HepG2 (cell line): Measurements from ENCODE around the gene TPRN. TPM values are rescaled to one million over a fixed set of nuclear protein-coding genes. Genes with fewer than 3 reads are reported as not detected.

Source experiments
- GABPB1 ChIP-seq: IDR thresholded peaks from 2 replicates; pipeline ENCODE4 v1.6.1; 2016; ENCODE audit warnings: mild to moderate bottlenecking, missing genetic modification reagents, moderate library complexity, missing compliant biosample characterization
- HOXA5 ChIP-seq: sonication (generic); formaldehyde crosslinking; IDR thresholded peaks from 2 replicates; pipeline ENCODE4 v1.4.0; 2020; ENCODE audit warnings: missing genetic modification reagents
- ONECUT2 ChIP-seq: sonication (generic); formaldehyde crosslinking; IDR thresholded peaks from 2 replicates; pipeline ENCODE4 v1.4.0; 2020; ENCODE audit warnings: missing genetic modification reagents
- PAX8 ChIP-seq: sonication (generic); formaldehyde crosslinking; IDR thresholded peaks from 2 replicates; pipeline ENCODE4 v1.8.0; 2022; ENCODE audit warnings: mild to moderate bottlenecking, missing genetic modification reagents, borderline replicate concordance
- PHF20 ChIP-seq: sonication (generic); formaldehyde crosslinking; IDR thresholded peaks from 2 replicates; pipeline ENCODE4 v1.5.0; 2020; ENCODE audit warnings: mild to moderate bottlenecking, missing genetic modification reagents
- SNAI1 ChIP-seq: sonication (generic); formaldehyde crosslinking; IDR thresholded peaks from 2 replicates; pipeline ENCODE4 v1.5.0; 2020; ENCODE audit warnings: mild to moderate bottlenecking, missing genetic modification reagents, borderline replicate concordance
- SNRNP70 ChIP-seq: fragments of 200-400 bp; formaldehyde crosslinking; IDR thresholded peaks from 2 replicates; pipeline ENCODE4 v1.6.1; 2017; ENCODE audit warnings: mild to moderate bottlenecking, low read depth, low read length, moderate library complexity
- SP2 ChIP-seq: sonication (generic); formaldehyde crosslinking; IDR thresholded peaks from 2 replicates; pipeline ENCODE4 v1.5.1; 2020; ENCODE audit warnings: mild to moderate bottlenecking, missing genetic modification reagents
- ZNF260 ChIP-seq: sonication (generic); formaldehyde crosslinking; IDR thresholded peaks from 2 replicates; pipeline ENCODE4 v1.4.0; 2020; ENCODE audit warnings: missing genetic modification reagents, low read depth, mild to moderate bottlenecking, borderline replicate concordance
- ZNF510 ChIP-seq: sonication (generic); formaldehyde crosslinking; IDR thresholded peaks from 2 replicates; pipeline ENCODE4 v1.4.0; 2020; ENCODE audit warnings: low read depth, mild to moderate bottlenecking, missing genetic modification reagents
- ZNF747 ChIP-seq: sonication (generic); formaldehyde crosslinking; IDR thresholded peaks from 2 replicates; pipeline ENCODE4 v1.8.1; 2023; ENCODE audit warnings: missing genetic modification reagents, mild to moderate bottlenecking, borderline replicate concordance
- polyA plus RNA-seq, 8 experiments: library from polyadenylated mRNA; depleted of rRNA in 3 of 8; stranded (reverse) in 7 of 8; unstranded in 1 of 8; fragments of >200 nt; fragmentation: Illumina TruSeq in 4 of 8; extraction: Trizol in 4 of 8; gene quantifications; 2 replicates each; pipeline versions ENCODE4 v1.2.1 to v1.2.3, GENCODE V29; 2011 to 2016; ENCODE audit warnings: low read depth in 4 of 8, missing spikeins in 1 of 8, mixed read lengths in 1 of 8; ENCODE audit not compliant: insufficient read depth in 1 of 8
- total RNA-seq, 5 experiments: library from RNA; depleted of rRNA; stranded (reverse); fragments of >200 nt; fragmentation: Illumina TruSeq; extraction: Trizol; gene quantifications; 2 replicates each; pipeline ENCODE4 v1.2.3, GENCODE V29; 2016; ENCODE audit warnings: low read depth in 1 of 5
- TF ChIP-seq, protein P1 (sequence below): sonication (generic); formaldehyde crosslinking; IDR thresholded peaks from 2 replicates; pipeline ENCODE4 v1.4.0; 2020; ENCODE audit warnings: mild to moderate bottlenecking, missing genetic modification reagents
- TF ChIP-seq, protein P2 (sequence below): sonication (generic); formaldehyde crosslinking; IDR thresholded peaks from 2 replicates; pipeline ENCODE4 v1.4.0; 2020; ENCODE audit warnings: missing genetic modification reagents
- TF ChIP-seq, protein P3 (sequence below): sonication (generic); formaldehyde crosslinking; IDR thresholded peaks from 2 replicates; pipeline ENCODE4 v1.5.0; 2020; ENCODE audit warnings: mild to moderate bottlenecking, missing genetic modification reagents, borderline replicate concordance
- TF ChIP-seq, protein P4 (sequence below): IDR thresholded peaks from 2 replicates; pipeline ENCODE4 v1.6.1; 2018; ENCODE audit warnings: missing genetic modification reagents
- TF ChIP-seq, protein P5 (sequence below): sonication (generic); formaldehyde crosslinking; IDR thresholded peaks from 2 replicates; pipeline ENCODE4 v1.8.1; 2023; ENCODE audit warnings: mild to moderate bottlenecking, missing genetic modification reagents, borderline replicate concordance

The TPRN gene
- total and polyA plus RNA-seq, 2 of the 13 experiments (the other 11 are each of a cell fraction or from before 2014, with no cell fraction given), result 10.1 to 19.2 TPM

DNA sequence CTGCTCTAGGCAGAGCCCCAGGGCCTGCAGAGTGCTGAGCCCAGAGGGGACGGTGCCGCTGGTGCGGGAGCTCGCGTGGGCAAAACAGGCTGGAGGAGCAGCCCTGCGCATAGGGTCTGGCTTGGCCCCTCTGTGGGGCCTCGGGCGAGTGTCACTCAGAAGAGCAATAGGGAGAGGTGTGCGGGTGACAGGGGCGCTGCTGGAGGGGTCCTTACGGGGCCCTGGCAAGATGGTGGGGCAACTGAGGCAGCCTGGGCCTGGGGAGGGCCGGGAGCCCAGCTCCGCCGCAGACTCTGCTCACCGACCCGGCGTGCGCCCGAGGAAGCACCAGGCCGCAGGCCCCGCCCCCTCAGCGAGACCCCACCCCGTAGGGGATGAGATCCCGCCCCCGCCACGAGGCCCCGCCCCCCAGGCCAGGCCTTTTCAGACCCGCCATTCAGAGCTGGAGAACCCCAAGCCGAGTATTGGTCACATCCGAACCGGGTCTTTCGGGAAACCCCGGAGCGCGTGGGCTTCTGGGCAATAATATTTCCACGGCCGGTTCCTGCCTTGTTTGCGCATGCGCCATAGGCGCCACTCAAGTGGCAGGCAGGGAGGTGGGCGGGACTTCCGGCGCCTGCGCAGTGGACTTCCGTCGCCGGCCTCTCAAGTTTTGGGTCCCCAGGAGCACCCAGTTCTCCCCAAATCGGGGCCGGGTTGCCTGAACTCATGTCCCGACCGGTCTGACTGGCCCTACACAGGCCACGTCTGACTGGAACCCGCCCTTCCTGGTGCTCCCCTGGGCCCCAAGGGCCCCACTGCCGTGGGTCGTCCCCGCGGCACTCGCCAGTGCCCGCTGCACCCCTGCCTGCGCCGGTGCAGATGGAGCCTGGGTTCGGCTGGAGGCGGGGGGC lies 22.8 kb upstream of the TPRN start (continued):
- TF ChIP-seq ZNF260 (CRISPR knock-in tag) (no peak), ZNF510 (CRISPR knock-in tag) (0 out of 2 replicates have a peak, but pooled peaks have one; percentile 27), SNRNP70 (no peak), ONECUT2 (CRISPR knock-in tag) (no peak), PAX8 (CRISPR knock-in tag) (no peak), SNAI1 (CRISPR knock-in tag) (no peak), PHF20 (CRISPR knock-in tag) (peak; percentile 78), HOXA5 (CRISPR knock-in tag) (no peak; the same call in 1 of the 2 replicates), ZNF747 (CRISPR knock-in tag) (no peak), SP2 (CRISPR knock-in tag) (peak; percentile 89), GABPB1 (CRISPR knock-in tag) (peak; percentile 92)
- TF ChIP-seq, protein P1, sequence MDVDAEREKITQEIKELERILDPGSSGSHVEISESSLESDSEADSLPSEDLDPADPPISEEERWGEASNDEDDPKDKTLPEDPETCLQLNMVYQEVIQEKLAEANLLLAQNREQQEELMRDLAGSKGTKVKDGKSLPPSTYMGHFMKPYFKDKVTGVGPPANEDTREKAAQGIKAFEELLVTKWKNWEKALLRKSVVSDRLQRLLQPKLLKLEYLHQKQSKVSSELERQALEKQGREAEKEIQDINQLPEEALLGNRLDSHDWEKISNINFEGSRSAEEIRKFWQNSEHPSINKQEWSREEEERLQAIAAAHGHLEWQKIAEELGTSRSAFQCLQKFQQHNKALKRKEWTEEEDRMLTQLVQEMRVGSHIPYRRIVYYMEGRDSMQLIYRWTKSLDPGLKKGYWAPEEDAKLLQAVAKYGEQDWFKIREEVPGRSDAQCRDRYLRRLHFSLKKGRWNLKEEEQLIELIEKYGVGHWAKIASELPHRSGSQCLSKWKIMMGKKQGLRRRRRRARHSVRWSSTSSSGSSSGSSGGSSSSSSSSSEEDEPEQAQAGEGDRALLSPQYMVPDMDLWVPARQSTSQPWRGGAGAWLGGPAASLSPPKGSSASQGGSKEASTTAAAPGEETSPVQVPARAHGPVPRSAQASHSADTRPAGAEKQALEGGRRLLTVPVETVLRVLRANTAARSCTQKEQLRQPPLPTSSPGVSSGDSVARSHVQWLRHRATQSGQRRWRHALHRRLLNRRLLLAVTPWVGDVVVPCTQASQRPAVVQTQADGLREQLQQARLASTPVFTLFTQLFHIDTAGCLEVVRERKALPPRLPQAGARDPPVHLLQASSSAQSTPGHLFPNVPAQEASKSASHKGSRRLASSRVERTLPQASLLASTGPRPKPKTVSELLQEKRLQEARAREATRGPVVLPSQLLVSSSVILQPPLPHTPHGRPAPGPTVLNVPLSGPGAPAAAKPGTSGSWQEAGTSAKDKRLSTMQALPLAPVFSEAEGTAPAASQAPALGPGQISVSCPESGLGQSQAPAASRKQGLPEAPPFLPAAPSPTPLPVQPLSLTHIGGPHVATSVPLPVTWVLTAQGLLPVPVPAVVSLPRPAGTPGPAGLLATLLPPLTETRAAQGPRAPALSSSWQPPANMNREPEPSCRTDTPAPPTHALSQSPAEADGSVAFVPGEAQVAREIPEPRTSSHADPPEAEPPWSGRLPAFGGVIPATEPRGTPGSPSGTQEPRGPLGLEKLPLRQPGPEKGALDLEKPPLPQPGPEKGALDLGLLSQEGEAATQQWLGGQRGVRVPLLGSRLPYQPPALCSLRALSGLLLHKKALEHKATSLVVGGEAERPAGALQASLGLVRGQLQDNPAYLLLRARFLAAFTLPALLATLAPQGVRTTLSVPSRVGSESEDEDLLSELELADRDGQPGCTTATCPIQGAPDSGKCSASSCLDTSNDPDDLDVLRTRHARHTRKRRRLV (CRISPR knock-in tag), result no peak
- TF ChIP-seq, protein P2, sequence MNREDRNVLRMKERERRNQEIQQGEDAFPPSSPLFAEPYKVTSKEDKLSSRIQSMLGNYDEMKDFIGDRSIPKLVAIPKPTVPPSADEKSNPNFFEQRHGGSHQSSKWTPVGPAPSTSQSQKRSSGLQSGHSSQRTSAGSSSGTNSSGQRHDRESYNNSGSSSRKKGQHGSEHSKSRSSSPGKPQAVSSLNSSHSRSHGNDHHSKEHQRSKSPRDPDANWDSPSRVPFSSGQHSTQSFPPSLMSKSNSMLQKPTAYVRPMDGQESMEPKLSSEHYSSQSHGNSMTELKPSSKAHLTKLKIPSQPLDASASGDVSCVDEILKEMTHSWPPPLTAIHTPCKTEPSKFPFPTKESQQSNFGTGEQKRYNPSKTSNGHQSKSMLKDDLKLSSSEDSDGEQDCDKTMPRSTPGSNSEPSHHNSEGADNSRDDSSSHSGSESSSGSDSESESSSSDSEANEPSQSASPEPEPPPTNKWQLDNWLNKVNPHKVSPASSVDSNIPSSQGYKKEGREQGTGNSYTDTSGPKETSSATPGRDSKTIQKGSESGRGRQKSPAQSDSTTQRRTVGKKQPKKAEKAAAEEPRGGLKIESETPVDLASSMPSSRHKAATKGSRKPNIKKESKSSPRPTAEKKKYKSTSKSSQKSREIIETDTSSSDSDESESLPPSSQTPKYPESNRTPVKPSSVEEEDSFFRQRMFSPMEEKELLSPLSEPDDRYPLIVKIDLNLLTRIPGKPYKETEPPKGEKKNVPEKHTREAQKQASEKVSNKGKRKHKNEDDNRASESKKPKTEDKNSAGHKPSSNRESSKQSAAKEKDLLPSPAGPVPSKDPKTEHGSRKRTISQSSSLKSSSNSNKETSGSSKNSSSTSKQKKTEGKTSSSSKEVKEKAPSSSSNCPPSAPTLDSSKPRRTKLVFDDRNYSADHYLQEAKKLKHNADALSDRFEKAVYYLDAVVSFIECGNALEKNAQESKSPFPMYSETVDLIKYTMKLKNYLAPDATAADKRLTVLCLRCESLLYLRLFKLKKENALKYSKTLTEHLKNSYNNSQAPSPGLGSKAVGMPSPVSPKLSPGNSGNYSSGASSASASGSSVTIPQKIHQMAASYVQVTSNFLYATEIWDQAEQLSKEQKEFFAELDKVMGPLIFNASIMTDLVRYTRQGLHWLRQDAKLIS (CRISPR knock-in tag), result no peak
- TF ChIP-seq, protein P3, sequence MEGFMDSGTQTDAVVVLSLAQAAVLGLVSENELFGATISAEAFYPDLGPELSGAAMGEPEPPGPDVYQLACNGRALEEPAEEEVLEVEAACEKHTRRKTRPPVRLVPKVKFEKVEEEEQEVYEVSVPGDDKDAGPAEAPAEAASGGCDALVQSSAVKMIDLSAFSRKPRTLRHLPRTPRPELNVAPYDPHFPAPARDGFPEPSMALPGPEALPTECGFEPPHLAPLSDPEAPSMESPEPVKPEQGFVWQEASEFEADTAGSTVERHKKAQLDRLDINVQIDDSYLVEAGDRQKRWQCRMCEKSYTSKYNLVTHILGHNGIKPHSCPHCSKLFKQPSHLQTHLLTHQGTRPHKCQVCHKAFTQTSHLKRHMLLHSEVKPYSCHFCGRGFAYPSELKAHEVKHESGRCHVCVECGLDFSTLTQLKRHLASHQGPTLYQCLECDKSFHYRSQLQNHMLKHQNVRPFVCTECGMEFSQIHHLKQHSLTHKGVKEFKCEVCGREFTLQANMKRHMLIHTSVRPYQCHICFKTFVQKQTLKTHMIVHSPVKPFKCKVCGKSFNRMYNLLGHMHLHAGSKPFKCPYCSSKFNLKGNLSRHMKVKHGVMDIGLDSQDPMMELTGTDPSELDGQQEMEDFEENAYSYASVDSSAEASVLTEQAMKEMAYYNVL (CRISPR knock-in tag), result no peak
- TF ChIP-seq, protein P4, sequence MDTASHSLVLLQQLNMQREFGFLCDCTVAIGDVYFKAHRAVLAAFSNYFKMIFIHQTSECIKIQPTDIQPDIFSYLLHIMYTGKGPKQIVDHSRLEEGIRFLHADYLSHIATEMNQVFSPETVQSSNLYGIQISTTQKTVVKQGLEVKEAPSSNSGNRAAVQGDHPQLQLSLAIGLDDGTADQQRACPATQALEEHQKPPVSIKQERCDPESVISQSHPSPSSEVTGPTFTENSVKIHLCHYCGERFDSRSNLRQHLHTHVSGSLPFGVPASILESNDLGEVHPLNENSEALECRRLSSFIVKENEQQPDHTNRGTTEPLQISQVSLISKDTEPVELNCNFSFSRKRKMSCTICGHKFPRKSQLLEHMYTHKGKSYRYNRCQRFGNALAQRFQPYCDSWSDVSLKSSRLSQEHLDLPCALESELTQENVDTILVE (CRISPR knock-in tag), result peak; percentile 37; the same call in 1 of the 2 replicates
- TF ChIP-seq, protein P5, sequence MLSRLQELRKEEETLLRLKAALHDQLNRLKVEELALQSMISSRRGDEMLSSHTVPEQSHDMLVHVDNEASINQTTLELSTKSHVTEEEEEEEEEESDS (CRISPR knock-in tag), result no peak
